Sigmoid colon (tissue), 7 donors: ENCODE measurements around the gene TMC8. TPM values are rescaled to one million over a fixed set of nuclear protein-coding genes. Genes with fewer than 3 reads are reported as not detected.

Source experiments
- DNase-seq: peaks from one replicate; pipeline ENCODE4 v3.0.0-alpha.2; 2019
- H3K27ac ChIP-seq, 4 donors: fragments of 200-600 bp; sonication (generic); one replicate each; pipeline ENCODE4 v1.5.1; 2016 to 2019; ENCODE audit warnings: mild to moderate bottlenecking in 1 of 4
- H3K27me3 ChIP-seq, 3 donors: fragments of 200-600 bp; sonication (generic); one replicate each; pipeline ENCODE4 v1.5.1; 2019; ENCODE audit warnings: mild to moderate bottlenecking in 1 of 3
- H3K36me3 ChIP-seq, 4 donors: fragments of 200-600 bp; sonication (generic); one replicate each; pipeline ENCODE4 v1.5.1; 2016 to 2019
- H3K4me1 ChIP-seq, 4 donors: fragments of 200-600 bp; sonication (generic); one replicate each; pipeline ENCODE4 v1.5.1; 2017 to 2019
- H3K4me3 ChIP-seq, 4 donors: fragments of 200-600 bp; sonication (generic); one replicate each; pipeline ENCODE4 v1.5.1; 2017 to 2019; ENCODE audit warnings: mild to moderate bottlenecking in 2 of 4, moderate library complexity in 1 of 4
- H3K9me3 ChIP-seq, 4 donors: fragments of 200-600 bp in 3 of 4; sonication (generic) in 3 of 4; one replicate each; pipeline versions ENCODE4 v1.5.1 to v1.6.1; 2013 to 2019
- EP300 ChIP-seq, 4 donors: sonication (generic); formaldehyde crosslinking; IDR thresholded peaks; one replicate each; pipeline ENCODE4 v1.6.1; 2017; ENCODE audit warnings: antibody characterized with exemption in 4 of 4
- POLR2A ChIP-seq, 2 donors: fragments of 450-650 bp; IDR thresholded peaks; one replicate each; pipeline ENCODE4 v1.6.1; 2016; ENCODE audit warnings: antibody characterized with exemption in 2 of 2, mild to moderate bottlenecking in 2 of 2, moderate library complexity in 2 of 2
- POLR2AphosphoS5 ChIP-seq, 4 donors: sonication (generic); formaldehyde crosslinking; IDR thresholded peaks; one replicate each; pipeline ENCODE4 v1.6.1; 2017; ENCODE audit warnings: antibody characterized with exemption in 4 of 4
- WGBS, 2 donors: extraction: QIAGEN DNeasy Blood & Tissue Kit; methylation state at CpG; one replicate each; pipeline ENCODE4 v1.1.7; 2013; 5-methylcytosine and 5-hydroxymethylcytosine counted together
- intact Hi-C: fragments of 100-400 bp; cut with DNase I; formaldehyde crosslinking; loops from one replicate; pipeline ENCODE4 v1.15.1; 2023
- polyA plus RNA-seq, 3 donors: library from polyadenylated mRNA; stranded (reverse); fragments of 200-250 nt; gene quantifications; one replicate each; pipeline ENCODE4 v1.2.3, GENCODE V29; 2013
- total RNA-seq, 4 donors: library from RNA; depleted of rRNA; stranded (reverse); fragments of >200 nt; gene quantifications; one replicate each; pipeline ENCODE4 v1.1.0, GENCODE V29; 2016
- TF ChIP-seq, protein P1 (sequence below), 4 experiments: fragments of 450-650 bp in 3 of 4; fragments of 200-600 bp in 1 of 4; IDR thresholded peaks; one replicate each; pipeline ENCODE4 v1.5.1; 2016 to 2019; ENCODE audit warnings: antibody characterized with exemption in 4 of 4, mild to moderate bottlenecking in 3 of 4, moderate library complexity in 2 of 4
- donor health status: healthy with polysubstance abuse.
- donor health status: Bipolar disorder and iron deficiency.
- donor health status: healthy.

Gene TMC8
- total and polyA plus RNA-seq, 7 donors: 1.8 to 51.7 (median 3.0) TPM

DNA sequence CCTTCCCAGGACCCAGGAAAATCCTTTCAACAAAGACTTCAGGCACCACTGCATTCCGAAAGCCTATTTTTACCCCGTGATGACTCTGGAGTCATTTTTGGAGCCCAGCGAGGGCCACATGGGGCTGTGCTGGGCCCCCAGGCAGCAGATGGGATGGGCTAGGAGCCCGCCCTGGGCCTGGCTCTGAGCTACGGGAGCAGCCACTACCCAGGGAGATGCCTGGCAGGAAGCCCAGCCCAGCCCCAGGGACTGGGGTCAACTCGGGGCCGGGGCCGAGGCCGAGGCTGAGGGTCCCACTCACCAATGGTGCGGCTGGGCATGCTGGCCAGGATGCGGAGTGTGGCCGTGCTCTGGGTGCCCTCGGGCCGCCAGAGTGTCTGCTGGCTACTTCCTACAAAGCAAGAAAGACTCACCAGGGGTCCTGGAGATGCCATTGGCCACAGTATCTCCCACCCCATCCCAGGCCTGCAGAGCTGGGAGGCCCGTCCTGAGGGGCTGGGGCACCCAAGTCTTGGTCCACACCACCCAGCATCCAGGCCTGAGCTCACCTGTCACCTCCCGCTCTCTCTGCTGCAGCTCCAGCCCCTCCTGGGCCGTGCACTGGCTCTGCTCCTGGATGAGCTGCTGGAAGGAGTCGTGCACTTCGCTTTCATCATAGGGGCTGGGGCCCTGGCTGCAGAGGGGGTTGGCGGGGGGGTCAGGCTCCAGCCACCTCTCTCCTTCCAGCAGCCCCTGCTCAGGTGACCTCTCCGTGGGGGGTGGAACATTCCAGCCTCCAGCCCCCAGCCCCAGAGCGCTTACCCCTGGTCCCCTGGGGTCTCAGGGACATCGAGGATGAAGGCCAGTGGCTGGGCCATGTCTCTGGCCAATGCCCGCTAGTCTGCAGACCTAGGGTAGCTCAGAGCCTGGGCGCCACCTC is 4.3 kb upstream of the TMC8 start:
- TF ChIP-seq POLR2AphosphoS5 (IDR thresholded peaks at IDR 0.05) (no peak), EP300 (IDR thresholded peaks at IDR 0.05) (no peak), POLR2A (IDR thresholded peaks at IDR 0.05) (no peak)
- TF ChIP-seq, protein P1, sequence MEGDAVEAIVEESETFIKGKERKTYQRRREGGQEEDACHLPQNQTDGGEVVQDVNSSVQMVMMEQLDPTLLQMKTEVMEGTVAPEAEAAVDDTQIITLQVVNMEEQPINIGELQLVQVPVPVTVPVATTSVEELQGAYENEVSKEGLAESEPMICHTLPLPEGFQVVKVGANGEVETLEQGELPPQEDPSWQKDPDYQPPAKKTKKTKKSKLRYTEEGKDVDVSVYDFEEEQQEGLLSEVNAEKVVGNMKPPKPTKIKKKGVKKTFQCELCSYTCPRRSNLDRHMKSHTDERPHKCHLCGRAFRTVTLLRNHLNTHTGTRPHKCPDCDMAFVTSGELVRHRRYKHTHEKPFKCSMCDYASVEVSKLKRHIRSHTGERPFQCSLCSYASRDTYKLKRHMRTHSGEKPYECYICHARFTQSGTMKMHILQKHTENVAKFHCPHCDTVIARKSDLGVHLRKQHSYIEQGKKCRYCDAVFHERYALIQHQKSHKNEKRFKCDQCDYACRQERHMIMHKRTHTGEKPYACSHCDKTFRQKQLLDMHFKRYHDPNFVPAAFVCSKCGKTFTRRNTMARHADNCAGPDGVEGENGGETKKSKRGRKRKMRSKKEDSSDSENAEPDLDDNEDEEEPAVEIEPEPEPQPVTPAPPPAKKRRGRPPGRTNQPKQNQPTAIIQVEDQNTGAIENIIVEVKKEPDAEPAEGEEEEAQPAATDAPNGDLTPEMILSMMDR (IDR thresholded peaks at IDR 0.05): no peak
- Histone ChIP-seq H3K9me3 (no peaks in the 10 kb centered on the region), H3K4me1 (peaks cover 0 to 41% (median 35%) of the 10 kb centered on the region in 4 donors), H3K36me3 (peaks cover 0 to 5% (median 0%) of the 10 kb centered on the region in 4 donors), H3K27me3 (peaks cover 13 to 53% (median 40%) of the 10 kb centered on the region in 3 donors), H3K27ac (peak overlapping the region; percentile 72 to 79 (median 76)), H3K4me3 (no peak overlapping the region)
- 73 to 81% methylated on average over 25 of the region's 25 CpGs for WGBS, 2 donors
- no peak for DNase-seq
- intact Hi-C loops: no loop called here

DNA sequence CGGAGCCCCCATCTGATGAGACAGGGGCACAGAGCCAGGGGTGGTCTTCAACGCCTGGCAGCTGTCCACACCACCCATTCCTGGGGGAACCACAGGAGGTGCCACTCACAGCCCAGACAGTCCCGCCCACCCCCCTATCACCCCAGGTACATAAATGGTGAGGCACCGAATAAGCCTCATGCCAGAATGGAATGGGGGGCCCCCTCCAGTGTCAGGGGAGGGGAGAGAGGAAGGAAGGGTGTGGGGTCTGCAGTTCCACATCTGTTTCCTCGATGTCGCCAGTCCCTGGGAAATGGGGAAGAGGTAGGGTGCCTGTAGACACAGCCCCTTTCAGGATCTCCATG is 3.7 kb upstream of the TMC8 start:
- H3K4me1 ChIP-seq: peaks cover 0 to 48% (median 41%) of the 10 kb centered on the region in 4 donors
- no peaks in the 10 kb centered on the region for H3K9me3 ChIP-seq
- H3K4me3 ChIP-seq: peak overlapping the region in 1 of 4 donors; percentile 61
- TF ChIP-seq, protein P1 (IDR thresholded peaks at IDR 0.05): no peak
- intact Hi-C loops: no loop called here
- WGBS, 2 donors: 47 to 63% methylated on average over 6 of the region's 6 CpGs
- peaks cover 20 to 59% (median 46%) of the 10 kb centered on the region in 3 donors for H3K27me3 ChIP-seq
- no peak for DNase-seq
- peaks cover 0 to 5% (median 0%) of the 10 kb centered on the region in 4 donors for H3K36me3 ChIP-seq
- H3K27ac ChIP-seq: peak overlapping the region; percentile 72 to 79 (median 76)

DNA sequence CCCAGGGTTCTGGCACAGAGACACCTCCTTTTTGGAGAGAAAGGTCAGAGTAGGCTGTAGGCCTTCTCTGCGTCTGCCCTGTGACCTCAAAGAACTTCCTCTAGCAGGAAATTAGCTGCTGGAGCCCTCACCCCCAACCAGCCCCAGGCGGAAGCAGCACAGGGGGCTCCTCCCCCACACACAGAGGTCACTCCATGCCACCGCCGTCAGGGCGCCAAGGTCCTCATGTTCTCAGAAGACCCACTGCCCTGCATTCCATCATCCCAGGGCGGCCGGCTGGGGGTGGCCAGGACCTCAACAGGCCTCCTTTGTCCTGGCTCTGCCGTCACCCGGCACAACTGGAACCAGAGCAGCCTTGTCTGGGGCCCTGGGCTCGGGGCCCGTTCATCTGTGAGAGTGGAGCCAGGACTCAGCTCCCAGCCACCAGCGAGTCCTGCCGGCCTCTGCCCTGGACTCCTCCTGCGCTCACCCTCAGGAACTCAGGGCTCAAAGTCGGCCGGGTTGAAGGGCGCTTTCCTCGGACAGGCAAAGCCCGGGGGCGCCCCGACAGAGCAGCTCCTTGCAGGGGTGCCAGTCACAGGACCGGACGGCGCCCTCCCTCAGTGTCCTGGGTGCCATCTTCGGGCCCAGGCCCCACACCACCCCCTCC is 3.2 kb upstream of the TMC8 start:
- intact Hi-C loops: no loop called here
- TF ChIP-seq POLR2AphosphoS5 (IDR thresholded peaks at IDR 0.05) (peak in 3 of 4 donors; percentile 49 to 78 (median 50)), EP300 (IDR thresholded peaks at IDR 0.05) (no peak), POLR2A (IDR thresholded peaks at IDR 0.05) (peak in 1 of 2 donors; percentile 26)
- peak; percentile 88 for DNase-seq
- 9 to 10% methylated on average over 25 of the region's 25 CpGs for WGBS, 2 donors
- H3K27me3 ChIP-seq: peaks cover 25 to 64% (median 51%) of the 10 kb centered on the region in 3 donors
- H3K4me3 ChIP-seq: peak overlapping the region; percentile 35 to 61 (median 57)
- H3K4me1 ChIP-seq: peaks cover 0 to 52% (median 46%) of the 10 kb centered on the region in 4 donors
- H3K27ac ChIP-seq: peak overlapping the region; percentile 72 to 79 (median 76)
- no peaks in the 10 kb centered on the region for H3K9me3 ChIP-seq
- H3K36me3 ChIP-seq: peaks cover 0 to 5% (median 0%) of the 10 kb centered on the region in 4 donors

DNA sequence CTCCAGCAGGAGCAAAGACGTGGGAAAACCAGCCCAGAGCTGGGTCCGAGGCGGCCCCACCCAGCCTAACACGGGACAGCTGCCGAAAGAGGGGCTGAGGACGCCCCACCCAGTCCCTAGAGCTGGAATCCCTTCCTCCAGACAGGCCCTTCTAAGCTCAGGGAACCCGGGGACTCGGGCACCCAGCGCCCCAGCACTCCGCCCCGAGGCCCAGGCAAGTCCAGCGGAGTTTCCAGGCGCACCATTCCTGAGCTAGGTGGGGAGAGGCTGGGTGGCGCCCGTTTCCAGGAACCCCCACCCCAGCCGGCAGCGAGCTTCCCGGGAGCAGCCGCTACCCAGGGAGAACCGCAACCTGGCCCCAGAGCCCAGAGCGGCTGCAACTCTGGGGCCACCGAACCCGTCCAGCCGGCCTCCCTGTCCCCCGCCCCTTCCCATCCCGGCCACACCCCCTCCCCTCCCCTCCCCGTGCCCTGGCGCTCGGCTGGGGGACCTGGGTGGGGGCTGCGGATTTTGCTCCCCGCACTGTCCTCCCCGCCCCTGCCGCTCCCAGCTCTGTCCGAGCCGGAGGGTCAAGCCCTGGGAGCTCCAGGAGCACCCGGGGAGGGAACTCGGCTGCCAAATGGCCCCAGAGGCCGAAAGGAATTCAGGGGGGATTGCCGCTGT is 2.6 kb upstream of the TMC8 start:
- peak overlapping the region; percentile 72 to 79 (median 76) for H3K27ac ChIP-seq
- no peaks in the 10 kb centered on the region for H3K9me3 ChIP-seq
- peaks cover 0 to 53% (median 48%) of the 10 kb centered on the region in 4 donors for H3K4me1 ChIP-seq
- peaks cover 0 to 5% (median 0%) of the 10 kb centered on the region in 4 donors for H3K36me3 ChIP-seq
- H3K4me3 ChIP-seq: peak overlapping the region; percentile 35 to 61 (median 57)
- 0 to 2% methylated on average over 39 of the region's 39 CpGs for WGBS, 2 donors
- intact Hi-C loops: no loop called here
- no peak for TF ChIP-seq POLR2A (IDR thresholded peaks at IDR 0.05)
- TF ChIP-seq, protein P1 (IDR thresholded peaks at IDR 0.05): no peak
- TF ChIP-seq POLR2AphosphoS5 (IDR thresholded peaks at IDR 0.05): no peak
- TF ChIP-seq EP300 (IDR thresholded peaks at IDR 0.05): no peak
- H3K27me3 ChIP-seq: peaks cover 26 to 69% (median 53%) of the 10 kb centered on the region in 3 donors
- peak; percentile 65 for DNase-seq
